HepG2 (cell line): ENCODE results near the gene C22orf15. TPM values are rescaled to one million over a fixed set of nuclear protein-coding genes. Genes with fewer than 3 reads are reported as not detected.
A peak's percentile ranks its signal among the peaks of the same experiment; 100 is the strongest.

ENCODE experiments used
- ARNTL ChIP-seq: sonication (generic); formaldehyde crosslinking; IDR thresholded peaks from 2 replicates; pipeline ENCODE4 v1.4.0; 2020; ENCODE audit warnings: mild to moderate bottlenecking, missing genetic modification reagents
- EED ChIP-seq: sonication (generic); formaldehyde crosslinking; IDR thresholded peaks from 2 replicates; pipeline ENCODE4 v1.5.0; 2020; ENCODE audit warnings: mild to moderate bottlenecking, missing genetic modification reagents
- FOXK1 ChIP-seq: sonication (generic); formaldehyde crosslinking; IDR thresholded peaks from 2 replicates; pipeline ENCODE4 v1.4.0; 2020; ENCODE audit warnings: low read depth, missing genetic modification reagents, borderline replicate concordance
- HNRNPH1 ChIP-seq: fragments of 200-400 bp; formaldehyde crosslinking; optimal IDR thresholded peaks from 2 replicates; pipeline ENCODE3; 2017; ENCODE audit warnings: mild to moderate bottlenecking, low read depth, low read length
- KAT2B ChIP-seq: fragments of 150-350 bp; IDR thresholded peaks from 2 replicates; pipeline ENCODE4 v1.6.1; 2014; ENCODE audit warnings: low read depth, low read length, borderline replicate concordance
- KLF15 ChIP-seq: sonication (generic); formaldehyde crosslinking; IDR thresholded peaks from 2 replicates; pipeline ENCODE4 v1.8.1; 2023; ENCODE audit warnings: borderline replicate concordance, mild to moderate bottlenecking, inconsistent platforms, missing genetic modification reagents, mixed read lengths
- NFKBIZ ChIP-seq: IDR thresholded peaks from 2 replicates; pipeline ENCODE4 v1.6.1; 2018; ENCODE audit warnings: missing genetic modification reagents, missing compliant biosample characterization
- POLR2AphosphoS2 ChIP-seq: IDR thresholded peaks from 2 replicates; pipeline ENCODE4 v1.6.1; 2011; ENCODE audit warnings: low read depth, low read length, improper control_type of control experiment
- RORA ChIP-seq: sonication (generic); formaldehyde crosslinking; IDR thresholded peaks from 2 replicates; pipeline ENCODE4 v1.5.0; 2020; ENCODE audit warnings: mild to moderate bottlenecking, missing genetic modification reagents, moderate library complexity
- SCMH1 ChIP-seq: sonication (generic); formaldehyde crosslinking; IDR thresholded peaks from 2 replicates; pipeline ENCODE4 v1.9.0; 2021; ENCODE audit warnings: missing genetic modification reagents, mild to moderate bottlenecking, borderline replicate concordance
- SMARCC2 ChIP-seq: fragments of 450-650 bp; IDR thresholded peaks from 2 replicates; pipeline ENCODE4 v1.6.1; 2017; ENCODE audit warnings: antibody characterized with exemption, mild to moderate bottlenecking
- STAT5B ChIP-seq: sonication (generic); formaldehyde crosslinking; IDR thresholded peaks from 2 replicates; pipeline ENCODE4 v1.4.0; 2020; ENCODE audit warnings: missing genetic modification reagents
- ZMYM4 ChIP-seq: sonication (generic); formaldehyde crosslinking; IDR thresholded peaks from 2 replicates; pipeline ENCODE4 v1.8.1; 2023; ENCODE audit warnings: mild to moderate bottlenecking, missing genetic modification reagents
- ZNF547 ChIP-seq: sonication (generic); formaldehyde crosslinking; IDR thresholded peaks from 2 replicates; pipeline ENCODE4 v1.5.1; 2020; ENCODE audit warnings: mild to moderate bottlenecking, missing genetic modification reagents
- ZNF598 ChIP-seq: sonication (generic); formaldehyde crosslinking; IDR thresholded peaks from 2 replicates; pipeline ENCODE4 v1.5.1; 2020; ENCODE audit warnings: mild to moderate bottlenecking, missing genetic modification reagents, borderline replicate concordance
- polyA plus RNA-seq, 8 experiments: library from polyadenylated mRNA; depleted of rRNA in 3 of 8; stranded (reverse) in 7 of 8; unstranded in 1 of 8; fragments of >200 nt; fragmentation: Illumina TruSeq in 4 of 8; extraction: Trizol in 4 of 8; gene quantifications; 2 replicates each; pipeline versions ENCODE4 v1.2.1 to v1.2.3, GENCODE V29; 2011 to 2016; ENCODE audit warnings: low read depth in 4 of 8, missing spikeins in 1 of 8, mixed read lengths in 1 of 8; ENCODE audit not compliant: insufficient read depth in 1 of 8
- total RNA-seq, 5 experiments: library from RNA; depleted of rRNA; stranded (reverse); fragments of >200 nt; fragmentation: Illumina TruSeq; extraction: Trizol; gene quantifications; 2 replicates each; pipeline ENCODE4 v1.2.3, GENCODE V29; 2016; ENCODE audit warnings: low read depth in 1 of 5
- TF ChIP-seq, protein P1 (sequence below): sonication (generic); formaldehyde crosslinking; IDR thresholded peaks from 2 replicates; pipeline ENCODE4 v1.8.1; 2023; ENCODE audit warnings: mild to moderate bottlenecking, inconsistent platforms, moderate library complexity, missing genetic modification reagents, borderline replicate concordance
- TF ChIP-seq, protein P2 (sequence below): sonication (generic); formaldehyde crosslinking; IDR thresholded peaks from 2 replicates; pipeline ENCODE4 v1.8.0; 2022; ENCODE audit warnings: mild to moderate bottlenecking, missing genetic modification reagents, moderate library complexity
- TF ChIP-seq, protein P3 (sequence below): sonication (generic); formaldehyde crosslinking; IDR thresholded peaks from 2 replicates; pipeline ENCODE4 v1.5.1; 2020; ENCODE audit warnings: missing genetic modification reagents, mild to moderate bottlenecking, borderline replicate concordance
- TF ChIP-seq, protein P4 (sequence below): sonication (generic); formaldehyde crosslinking; IDR thresholded peaks from 2 replicates; pipeline ENCODE4 v1.8.1; 2023; ENCODE audit warnings: mild to moderate bottlenecking, moderate library complexity, missing genetic modification reagents
- TF ChIP-seq, protein P5 (sequence below): sonication (generic); formaldehyde crosslinking; IDR thresholded peaks from 2 replicates; pipeline ENCODE4 v1.5.0; 2020; ENCODE audit warnings: mild to moderate bottlenecking, missing genetic modification reagents

C22orf15 gene
- total and polyA plus RNA-seq, 2 of the 13 experiments (the other 11 are each of a cell fraction or from before 2014, with no cell fraction given) = not detected

DNA sequence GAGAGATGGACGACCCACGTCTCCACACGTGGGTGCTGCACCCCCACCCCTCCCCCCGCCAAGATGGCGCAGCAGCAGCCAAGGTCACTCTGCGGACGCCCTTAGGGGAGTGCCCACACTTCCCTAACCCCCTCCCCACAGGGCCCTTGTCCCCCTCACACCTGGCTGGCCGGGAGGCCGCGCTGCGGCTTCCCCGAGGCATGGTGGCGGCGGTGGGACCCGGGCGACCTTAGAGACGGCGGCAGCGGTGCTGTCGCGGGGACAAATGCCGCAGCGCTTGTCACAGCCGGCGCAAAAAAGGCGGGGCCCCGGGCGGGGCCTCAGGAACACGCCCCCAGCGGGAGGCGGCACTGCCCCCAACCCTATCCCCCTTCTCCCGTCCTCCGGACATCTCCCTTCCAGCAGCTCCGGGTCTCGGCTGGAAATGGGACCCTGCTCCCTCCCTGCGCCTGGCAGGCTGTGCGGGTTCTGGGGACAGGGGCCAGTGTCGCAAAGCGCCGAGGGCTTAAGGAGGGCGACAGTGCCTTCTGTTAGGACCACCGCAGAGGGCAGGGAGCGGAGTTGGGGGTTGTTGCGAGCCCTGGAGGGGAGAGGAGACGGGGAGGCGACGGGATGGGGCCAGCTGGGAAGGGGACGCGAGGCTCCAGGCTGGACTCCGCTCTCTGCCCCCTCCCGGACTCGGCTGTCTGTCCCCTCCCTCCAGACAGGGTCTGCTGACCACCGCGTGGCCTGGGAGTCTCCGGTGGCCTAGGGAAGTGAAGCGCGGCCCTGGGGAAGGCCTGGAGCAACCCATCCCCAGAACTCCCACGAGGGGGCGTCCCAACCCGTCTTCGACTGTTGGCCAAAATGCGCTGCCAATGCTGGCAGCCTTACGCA lies 5.1 kb downstream of the C22orf15 start, which contains the start of gene CHCHD10 (continued):
- TF ChIP-seq, protein P1, sequence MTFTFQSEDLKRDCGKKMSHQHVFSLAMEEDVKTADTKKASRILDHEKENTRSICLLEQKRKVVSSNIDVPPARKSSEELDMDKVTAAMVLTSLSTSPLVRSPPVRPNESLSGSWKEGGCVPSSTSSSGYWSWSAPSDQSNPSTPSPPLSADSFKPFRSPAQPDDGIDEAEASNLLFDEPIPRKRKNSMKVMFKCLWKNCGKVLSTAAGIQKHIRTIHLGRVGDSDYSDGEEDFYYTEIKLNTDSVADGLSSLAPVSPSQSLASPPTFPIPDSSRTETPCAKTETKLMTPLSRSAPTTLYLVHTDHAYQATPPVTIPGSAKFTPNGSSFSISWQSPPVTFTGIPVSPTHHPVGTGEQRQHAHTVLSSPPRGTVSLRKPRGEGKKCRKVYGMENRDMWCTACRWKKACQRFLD (CRISPR knock-in tag) = peak; percentile 32; the same call in 1 of the 2 replicates
- TF ChIP-seq, protein P2, sequence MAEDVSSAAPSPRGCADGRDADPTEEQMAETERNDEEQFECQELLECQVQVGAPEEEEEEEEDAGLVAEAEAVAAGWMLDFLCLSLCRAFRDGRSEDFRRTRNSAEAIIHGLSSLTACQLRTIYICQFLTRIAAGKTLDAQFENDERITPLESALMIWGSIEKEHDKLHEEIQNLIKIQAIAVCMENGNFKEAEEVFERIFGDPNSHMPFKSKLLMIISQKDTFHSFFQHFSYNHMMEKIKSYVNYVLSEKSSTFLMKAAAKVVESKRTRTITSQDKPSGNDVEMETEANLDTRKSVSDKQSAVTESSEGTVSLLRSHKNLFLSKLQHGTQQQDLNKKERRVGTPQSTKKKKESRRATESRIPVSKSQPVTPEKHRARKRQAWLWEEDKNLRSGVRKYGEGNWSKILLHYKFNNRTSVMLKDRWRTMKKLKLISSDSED = no peak
- TF ChIP-seq SMARCC2 (no peak), STAT5B (CRISPR knock-in tag) (no peak; the same call in 1 of the 2 replicates), ZMYM4 (peak; percentile 74), EED (CRISPR knock-in tag) (no peak), ZNF598 (peak; percentile 35; the same call in 1 of the 2 replicates), HNRNPH1 (no peak), ARNTL (CRISPR knock-in tag) (peak; percentile 58), RORA (CRISPR knock-in tag) (peak; percentile 82; the same call in 1 of the 2 replicates), SCMH1 (CRISPR knock-in tag) (no peak), ZNF547 (peak; percentile 54; the same call in 1 of the 2 replicates), POLR2AphosphoS2 (no peak), KAT2B (no peak), FOXK1 (CRISPR knock-in tag) (0 out of 2 replicates have a peak, but pooled peaks have one; percentile 10), NFKBIZ (CRISPR knock-in tag) (no peak), KLF15 (CRISPR knock-in tag) (no peak; the same call in 1 of the 2 replicates)
- TF ChIP-seq, protein P3, sequence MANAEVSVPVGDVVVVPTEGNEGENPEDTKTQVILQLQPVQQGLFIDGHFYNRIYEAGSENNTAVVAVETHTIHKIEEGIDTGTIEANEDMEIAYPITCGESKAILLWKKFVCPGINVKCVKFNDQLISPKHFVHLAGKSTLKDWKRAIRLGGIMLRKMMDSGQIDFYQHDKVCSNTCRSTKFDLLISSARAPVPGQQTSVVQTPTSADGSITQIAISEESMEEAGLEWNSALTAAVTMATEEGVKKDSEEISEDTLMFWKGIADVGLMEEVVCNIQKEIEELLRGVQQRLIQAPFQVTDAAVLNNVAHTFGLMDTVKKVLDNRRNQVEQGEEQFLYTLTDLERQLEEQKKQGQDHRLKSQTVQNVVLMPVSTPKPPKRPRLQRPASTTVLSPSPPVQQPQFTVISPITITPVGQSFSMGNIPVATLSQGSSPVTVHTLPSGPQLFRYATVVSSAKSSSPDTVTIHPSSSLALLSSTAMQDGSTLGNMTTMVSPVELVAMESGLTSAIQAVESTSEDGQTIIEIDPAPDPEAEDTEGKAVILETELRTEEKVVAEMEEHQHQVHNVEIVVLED (CRISPR knock-in tag) = no peak; the same call in 1 of the 2 replicates
- TF ChIP-seq, protein P4, sequence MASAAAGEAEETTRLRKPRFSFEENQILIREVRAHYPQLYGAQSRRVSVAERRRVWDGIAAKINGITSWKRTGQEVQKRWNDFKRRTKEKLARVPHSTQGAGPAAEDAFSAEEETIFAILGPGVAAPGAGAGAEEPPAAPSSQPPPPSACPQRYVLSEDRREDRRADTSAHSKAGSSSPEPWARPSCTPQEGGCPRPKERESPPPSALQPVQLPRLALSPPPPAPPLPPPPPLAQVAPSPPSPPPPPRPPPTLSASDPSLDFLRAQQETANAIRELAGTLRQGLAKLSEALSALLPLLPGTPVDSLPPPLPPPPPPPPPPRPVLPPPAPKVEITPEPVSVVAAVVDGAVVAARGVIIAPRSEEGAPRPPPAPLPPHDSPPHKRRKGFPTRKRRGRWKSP (CRISPR knock-in tag) = peak; percentile 91
- TF ChIP-seq, protein P5, sequence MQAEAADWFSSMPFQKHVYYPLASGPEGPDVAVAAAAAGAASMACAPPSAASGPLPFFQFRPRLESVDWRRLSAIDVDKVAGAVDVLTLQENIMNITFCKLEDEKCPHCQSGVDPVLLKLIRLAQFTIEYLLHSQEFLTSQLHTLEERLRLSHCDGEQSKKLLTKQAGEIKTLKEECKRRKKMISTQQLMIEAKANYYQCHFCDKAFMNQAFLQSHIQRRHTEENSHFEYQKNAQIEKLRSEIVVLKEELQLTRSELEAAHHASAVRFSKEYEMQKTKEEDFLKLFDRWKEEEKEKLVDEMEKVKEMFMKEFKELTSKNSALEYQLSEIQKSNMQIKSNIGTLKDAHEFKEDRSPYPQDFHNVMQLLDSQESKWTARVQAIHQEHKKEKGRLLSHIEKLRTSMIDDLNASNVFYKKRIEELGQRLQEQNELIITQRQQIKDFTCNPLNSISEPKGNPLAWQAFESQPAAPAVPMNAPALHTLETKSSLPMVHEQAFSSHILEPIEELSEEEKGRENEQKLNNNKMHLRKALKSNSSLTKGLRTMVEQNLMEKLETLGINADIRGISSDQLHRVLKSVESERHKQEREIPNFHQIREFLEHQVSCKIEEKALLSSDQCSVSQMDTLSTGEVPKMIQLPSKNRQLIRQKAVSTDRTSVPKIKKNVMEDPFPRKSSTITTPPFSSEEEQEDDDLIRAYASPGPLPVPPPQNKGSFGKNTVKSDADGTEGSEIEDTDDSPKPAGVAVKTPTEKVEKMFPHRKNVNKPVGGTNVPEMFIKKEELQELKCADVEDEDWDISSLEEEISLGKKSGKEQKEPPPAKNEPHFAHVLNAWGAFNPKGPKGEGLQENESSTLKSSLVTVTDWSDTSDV (CRISPR knock-in tag) = no peak
